Lung microvascular endothelial cell (primary cell): ENCODE data around the gene MAB21L1. TPM values are rescaled to one million over a fixed set of nuclear protein-coding genes. Genes with fewer than 3 reads are reported as not detected.

ENCODE experiments used
- DNase-seq, 2 donors: peaks; one replicate each; pipeline versions ENCODE4 v3.0.0 to v3.0.0-alpha.2; 2010; ENCODE audit warnings: low read depth in 2 of 2
- total RNA-seq: library from RNA; depleted of rRNA; stranded (reverse); fragments of >200 nt; gene quantifications from 2 replicates; pipeline ENCODE4 v1.2.1, GENCODE V29; 2014

The MAB21L1 gene
- total RNA-seq, result not detected in 2 replicates

DNA sequence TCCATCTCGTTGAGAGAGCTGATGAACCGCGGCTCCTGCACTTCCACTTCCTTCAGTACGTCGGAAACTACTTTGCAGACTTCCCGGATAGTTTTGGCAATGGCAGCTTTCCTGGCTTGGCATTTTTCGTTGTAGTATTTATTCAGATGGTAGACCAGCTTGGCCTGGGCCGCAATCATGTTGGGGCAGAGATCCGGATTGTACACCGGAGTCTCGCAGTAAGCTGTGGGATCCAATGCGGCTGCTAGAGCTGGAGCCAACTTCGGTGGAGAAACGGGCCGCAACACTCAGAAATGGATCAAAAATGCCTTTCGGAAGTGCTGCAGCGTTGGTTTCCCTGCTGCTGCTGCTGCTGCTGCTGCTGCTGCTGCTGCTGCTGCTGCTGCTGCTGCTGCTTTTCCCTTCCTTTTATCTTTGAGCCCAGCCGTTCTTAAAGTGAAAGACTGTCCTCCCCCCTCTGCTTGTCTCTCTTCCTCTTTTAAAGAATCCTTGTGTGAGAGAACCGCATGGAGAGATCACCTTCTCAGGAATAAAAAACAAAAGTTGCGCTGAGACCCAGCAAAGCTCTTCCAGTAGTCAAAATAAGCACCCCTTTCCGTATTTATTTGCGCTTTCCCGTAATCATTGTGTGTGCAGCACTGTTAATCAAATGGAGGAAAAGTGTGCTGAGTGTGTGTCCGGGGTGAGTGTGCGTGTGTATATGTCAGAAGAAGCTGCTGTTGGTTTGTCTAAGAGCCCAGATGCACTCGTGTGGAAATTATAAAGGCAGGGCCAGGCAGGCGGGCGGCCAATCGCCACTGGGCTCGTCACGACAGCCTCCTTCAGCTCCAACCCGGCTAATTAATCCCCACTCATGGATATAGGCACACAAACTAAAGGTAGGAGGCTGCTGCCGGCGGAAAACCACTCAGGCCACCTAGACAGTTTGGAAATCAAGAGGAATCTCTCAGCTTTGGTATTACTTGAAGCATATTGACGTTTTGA lies at the start of gene MAB21L1:
TSS of gene MAB21L1 (minus strand) at position 730 of the 984 bp plus-strand sequence. CDS start at position 179, 551 bp downstream.
- peak in 1 of 2 donors; percentile 17 for DNase-seq

GRCh38 chr13:35524171-35524570 lies 47.7 kb upstream of the MAB21L1 start:
- DNase-seq, result no peak

GRCh38 chr13:35518337-35518946 lies 42.0 kb upstream of the MAB21L1 start:
- no peak for DNase-seq

DNA sequence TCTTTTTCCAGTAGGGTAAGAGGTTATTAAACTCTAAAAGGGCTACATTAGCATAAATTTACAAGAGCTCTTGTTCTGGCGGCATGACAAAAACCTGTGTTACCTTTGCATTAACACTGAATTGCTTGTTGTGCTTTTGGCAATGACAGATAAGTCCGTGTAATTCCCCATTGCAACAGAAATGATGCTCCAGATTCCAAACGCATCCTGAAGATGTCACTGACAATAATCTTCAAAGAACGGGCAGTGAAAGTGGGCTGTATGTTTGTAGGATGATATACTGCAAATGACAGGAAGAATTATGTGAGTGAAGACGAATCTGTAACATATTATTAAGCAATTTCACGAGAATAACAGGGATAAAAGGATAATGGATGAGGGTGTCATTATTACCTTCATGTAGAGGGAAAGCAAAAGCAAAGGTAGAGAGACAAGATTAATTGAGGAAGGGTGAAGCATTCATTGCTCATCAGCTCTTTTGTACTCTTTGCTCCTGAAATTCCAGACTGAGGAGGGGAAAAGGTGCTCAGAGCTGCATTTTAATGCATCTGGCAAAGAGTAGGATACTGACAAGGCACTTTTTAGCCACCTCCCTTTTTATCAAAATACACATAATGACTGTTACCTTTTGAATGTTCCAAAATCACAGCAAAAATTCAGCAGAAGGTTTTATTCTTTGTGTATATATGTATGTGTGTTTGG lies 38.5 kb upstream of the MAB21L1 start:
- DNase-seq, result no peak

- DNase-seq, result no peak
Observed at GRCh38 chr13:35514061-35514477, 37.6 kb upstream of the MAB21L1 start.

GRCh38 chr13:35512271-35512920 lies 35.9 kb upstream of the MAB21L1 start:
- no peak for DNase-seq

GRCh38 chr13:35502456-35502855 lies 26.0 kb upstream of the MAB21L1 start:
- no peak for DNase-seq

- DNase-seq, result no peak
Observed at GRCh38 chr13:35501661-35502235, 25.3 kb upstream of the MAB21L1 start.

- no peak for DNase-seq
Observed at GRCh38 chr13:35500144-35500543, 23.7 kb upstream of the MAB21L1 start.

DNA sequence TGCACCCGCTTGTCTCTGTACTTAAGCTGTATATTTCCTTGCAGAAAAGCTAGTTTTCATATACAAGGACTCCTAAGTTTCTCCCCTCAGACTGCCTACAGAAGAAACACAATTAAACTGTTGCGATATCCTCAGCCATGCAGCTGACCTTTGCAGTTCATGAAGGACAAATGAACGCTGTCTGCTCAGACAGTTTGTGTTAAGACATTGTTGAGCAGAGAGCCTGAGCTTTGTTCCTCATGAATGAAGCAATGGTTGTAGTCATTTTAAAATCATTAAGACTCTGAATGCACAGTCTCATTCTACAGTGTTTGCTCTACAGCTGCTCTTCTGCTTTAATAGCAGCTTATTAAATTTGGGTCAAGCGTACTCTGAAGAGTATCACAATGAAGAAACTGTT lies 23.2 kb upstream of the MAB21L1 start:
- DNase-seq, result no peak

DNA sequence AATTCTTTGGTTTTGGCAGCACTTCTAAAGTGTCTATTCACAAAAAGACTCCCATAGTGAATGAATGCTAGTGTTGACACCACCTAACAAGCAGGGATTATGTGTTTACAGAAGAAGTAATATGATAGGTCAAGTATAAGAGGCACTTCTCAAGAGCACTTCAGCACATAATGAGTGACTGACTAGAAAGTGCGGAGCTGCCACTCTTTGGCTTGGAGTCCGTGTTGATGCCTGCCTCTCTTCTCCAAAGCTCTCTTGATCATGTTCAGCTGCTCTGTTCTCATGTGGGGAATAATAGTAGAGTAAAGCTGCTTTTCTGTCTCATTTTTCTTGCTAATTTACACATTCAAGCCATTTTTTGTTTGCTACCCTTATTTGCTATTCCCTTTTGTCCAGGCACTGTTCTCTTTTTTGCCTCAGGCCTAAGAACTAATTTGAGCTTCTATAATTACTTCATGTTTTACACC lies 22.7 kb upstream of the MAB21L1 start:
- DNase-seq, result no peak

- DNase-seq, result no peak
Observed at GRCh38 chr13:35498231-35498630, 21.7 kb upstream of the MAB21L1 start.

GRCh38 chr13:35496761-35497386 lies 20.4 kb upstream of the MAB21L1 start:
- no peak for DNase-seq

DNA sequence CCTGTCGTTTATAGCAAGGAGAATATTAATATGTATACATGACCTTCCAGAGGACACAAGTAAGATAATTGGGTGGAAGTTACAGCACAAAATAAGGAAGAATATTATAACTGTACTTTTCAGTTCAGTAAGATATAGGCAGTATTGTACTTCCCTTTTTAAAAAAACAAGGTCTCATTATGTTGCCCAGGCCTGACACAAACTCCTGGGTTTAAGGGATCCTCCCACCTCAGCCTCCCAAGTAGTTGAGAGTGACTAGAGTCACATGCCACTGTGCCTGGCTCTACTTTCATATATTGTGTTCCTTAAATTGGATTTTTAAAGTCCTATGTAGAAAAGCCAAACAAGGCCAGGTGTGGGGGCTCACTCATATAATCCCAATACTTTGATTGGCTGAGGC lies 19.5 kb upstream of the MAB21L1 start:
- DNase-seq, result no peak

GRCh38 chr13:35489050-35489449 lies 12.6 kb upstream of the MAB21L1 start:
- no peak for DNase-seq

DNA sequence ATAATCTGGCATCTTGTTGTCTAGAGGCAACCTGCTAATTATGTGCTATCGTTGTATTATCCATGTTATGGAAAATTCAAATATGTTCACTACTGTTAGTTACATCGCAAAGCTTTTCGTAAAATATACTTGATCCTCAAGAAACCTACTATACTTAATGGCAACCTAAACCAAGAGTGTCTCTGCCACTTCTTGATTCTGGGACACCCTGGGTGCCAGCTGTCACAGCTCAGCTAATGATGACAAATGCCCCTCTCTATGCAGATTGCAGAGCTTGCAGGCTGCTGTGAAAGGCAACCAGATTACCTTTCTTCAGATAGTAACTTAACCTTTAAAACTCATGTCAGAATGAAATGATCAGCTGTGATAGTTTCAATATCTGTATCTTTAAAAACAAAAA lies 8.9 kb upstream of the MAB21L1 start:
- DNase-seq, result no peak

- DNase-seq, result no peak
Observed at GRCh38 chr13:35484384-35484783, 7.9 kb upstream of the MAB21L1 start.

- DNase-seq, result no peak
Observed at GRCh38 chr13:35483761-35484160, 7.3 kb upstream of the MAB21L1 start.

DNA sequence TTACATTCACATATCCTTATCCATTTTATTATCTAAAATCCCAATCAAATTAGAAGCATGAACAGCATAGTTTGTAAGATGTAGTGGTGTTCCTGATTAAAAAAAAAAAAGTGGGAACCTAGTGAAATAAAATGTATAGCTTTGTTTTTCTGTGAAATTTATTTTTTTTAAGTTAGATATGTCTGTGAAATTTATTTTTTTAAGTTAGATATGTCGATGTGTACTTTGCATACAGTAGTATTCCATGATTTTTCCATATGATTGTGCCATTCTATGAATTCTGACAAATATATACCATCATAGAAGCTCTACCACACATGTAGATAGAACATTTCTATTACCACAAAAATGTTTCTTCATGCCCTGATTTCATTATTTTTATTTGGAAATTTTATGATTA lies 6.0 kb upstream of the MAB21L1 start:
- no peak for DNase-seq

DNA sequence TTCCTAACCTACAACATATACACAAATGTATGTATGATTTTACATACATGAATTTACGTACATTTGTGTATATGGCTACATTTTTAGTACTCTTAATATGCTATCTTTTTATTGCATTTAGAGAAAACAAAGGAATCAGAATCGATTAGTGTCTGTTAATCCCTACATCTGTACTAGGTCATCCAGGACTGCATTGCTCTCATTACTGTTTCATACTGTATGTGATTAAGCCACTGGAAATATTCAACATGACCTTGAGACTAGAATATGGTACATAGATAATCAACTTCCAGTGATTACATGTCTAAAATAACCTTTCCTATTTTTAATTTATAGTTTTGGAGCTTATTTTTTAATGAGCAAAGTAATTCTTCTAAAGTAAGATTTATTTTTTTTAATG lies 5.3 kb upstream of the MAB21L1 start:
- DNase-seq, result no peak

DNA sequence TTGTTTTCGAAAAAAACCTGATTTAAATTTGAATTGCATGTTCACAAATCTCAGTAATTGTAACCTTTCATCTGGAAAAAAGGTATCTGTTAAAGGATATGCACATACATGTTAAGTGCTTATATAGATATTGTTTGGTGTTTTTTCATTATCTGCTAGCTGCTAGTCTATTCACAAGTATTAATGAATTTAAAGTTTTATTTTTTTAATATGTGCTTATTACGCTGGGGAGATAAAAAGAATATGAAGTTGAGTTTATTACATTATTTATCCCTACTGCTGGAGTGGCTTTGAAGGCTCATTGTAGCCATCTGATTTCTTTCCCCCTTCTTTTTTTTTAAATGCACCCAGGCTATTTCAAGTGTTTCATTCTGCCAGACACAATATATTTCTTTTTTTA lies 3.9 kb upstream of the MAB21L1 start:
- no peak for DNase-seq
